Measurements from ENCODE around the gene POR.

Gene POR

DNA sequence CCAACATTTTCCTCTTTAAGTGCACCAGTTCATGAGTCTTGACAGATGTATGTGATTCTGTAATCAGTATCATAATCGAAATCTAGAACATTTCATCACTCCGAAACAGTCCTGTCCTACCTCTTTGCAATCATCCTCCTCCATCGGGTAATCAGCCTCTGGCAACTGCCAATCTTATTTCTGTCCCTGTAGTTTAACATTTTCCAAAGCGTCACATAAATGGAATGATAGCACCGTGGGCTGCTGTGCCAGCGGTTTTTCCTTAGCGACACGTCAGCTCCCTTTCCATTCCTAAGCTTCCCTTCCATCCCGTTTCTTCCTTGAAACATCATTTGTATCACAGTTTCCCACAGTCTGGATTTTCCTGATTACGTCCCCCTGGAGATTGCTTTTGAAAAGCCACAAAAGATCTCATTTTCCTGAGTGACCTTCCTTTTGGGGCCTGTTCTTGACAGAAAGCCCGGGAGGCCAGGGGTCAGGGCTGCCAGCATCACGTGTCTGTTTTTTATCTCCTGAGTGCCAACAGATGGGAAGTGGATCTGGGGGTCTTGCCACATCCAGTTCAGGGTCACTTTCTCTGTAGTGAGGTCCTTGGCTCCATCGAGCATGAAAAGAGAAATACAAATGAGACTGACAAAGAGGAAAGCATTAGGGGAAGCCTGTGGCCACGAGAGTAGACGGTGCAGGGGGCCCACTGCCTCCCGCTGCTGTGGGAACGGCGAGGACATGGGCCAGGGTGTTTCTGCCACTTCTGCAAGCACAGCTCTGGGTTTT is 47.8 kb downstream of the POR start:
- Mint-ChIP-seq H3K36me3 (peaks cover 14% of the 10 kb centered on the region), H3K27me3 (no peaks in the 10 kb centered on the region), H3K4me3 (no peak overlapping the region), H3K4me1 (no peaks in the 10 kb centered on the region), H3K27ac (no peak overlapping the region), H3K9me3 (no peaks in the 10 kb centered on the region)
- no peak for ATAC-seq (ENCODE audit: low read depth)
- no peak for DNase-seq (ENCODE audit: low spot score in 2 of 2)

DNA sequence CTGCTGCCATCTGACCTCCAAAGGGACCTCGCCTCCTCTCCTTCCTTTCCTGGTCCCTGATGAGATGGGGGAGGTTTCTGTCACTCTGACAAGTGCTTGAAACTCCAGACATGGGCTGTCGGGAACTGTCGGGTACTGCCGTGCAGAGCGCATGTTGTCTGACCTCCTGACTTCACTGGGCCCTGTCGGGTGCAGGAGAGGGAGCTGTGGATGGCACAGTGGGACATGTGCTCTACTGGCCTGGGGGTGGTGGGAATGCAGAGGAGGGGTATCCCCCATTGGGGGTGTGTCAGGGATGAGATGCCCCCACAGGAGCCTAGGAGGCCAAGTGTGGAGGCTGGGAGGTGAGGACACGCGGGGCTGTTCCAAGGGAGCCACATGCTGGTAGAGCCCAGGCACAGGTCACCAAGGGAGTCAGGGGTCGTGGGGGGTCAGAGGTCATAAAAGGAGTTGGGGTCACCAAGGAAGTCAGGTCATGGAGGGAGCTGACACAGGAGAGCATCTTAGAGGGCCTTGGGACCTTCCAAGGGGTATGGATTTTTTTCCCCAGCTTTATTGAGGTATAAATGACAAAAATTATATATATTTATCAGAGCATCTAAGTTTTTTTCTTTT is 48.5 kb downstream of the POR start:
- H3K4me3 Mint-ChIP-seq, result no peak overlapping the region
- H3K4me1 Mint-ChIP-seq, result no peaks in the 10 kb centered on the region
- ATAC-seq (ENCODE audit: low read depth) (no peak), DNase-seq (ENCODE audit: low spot score in 2 of 2) (no peak)
- H3K9me3 Mint-ChIP-seq, result no peaks in the 10 kb centered on the region
- H3K36me3 Mint-ChIP-seq, result peaks cover 13% of the 10 kb centered on the region
- H3K27ac Mint-ChIP-seq, result no peak overlapping the region
- H3K27me3 Mint-ChIP-seq, result no peaks in the 10 kb centered on the region

DNA sequence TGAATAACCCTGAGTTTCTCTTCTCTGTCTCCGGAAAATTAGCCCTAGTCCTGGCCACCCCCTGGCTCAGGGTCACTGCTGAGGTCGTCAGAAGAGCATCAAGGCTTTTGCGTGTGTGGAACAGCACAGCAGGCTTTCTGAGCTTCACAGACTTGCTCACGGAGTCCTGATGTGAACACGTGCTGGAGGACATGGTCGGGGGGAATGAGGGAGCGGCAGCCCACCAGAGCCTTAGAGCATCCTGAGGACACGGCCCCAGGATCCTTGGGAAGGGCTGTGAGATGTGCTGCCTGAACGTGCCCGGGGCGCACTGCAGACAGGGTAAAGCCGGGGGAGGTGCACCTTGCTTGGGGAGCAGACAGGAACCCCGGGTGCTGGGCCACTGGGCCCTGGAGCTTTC is 50.7 kb downstream of the POR start:
- DNase-seq (ENCODE audit: low spot score in 2 of 2) (no peak), ATAC-seq (ENCODE audit: low read depth) (no peak)
- Mint-ChIP-seq H3K36me3 (peaks cover 13% of the 10 kb centered on the region), H3K27ac (no peak overlapping the region), H3K4me1 (no peaks in the 10 kb centered on the region), H3K4me3 (no peak overlapping the region), H3K27me3 (no peaks in the 10 kb centered on the region), H3K9me3 (no peaks in the 10 kb centered on the region)

DNA sequence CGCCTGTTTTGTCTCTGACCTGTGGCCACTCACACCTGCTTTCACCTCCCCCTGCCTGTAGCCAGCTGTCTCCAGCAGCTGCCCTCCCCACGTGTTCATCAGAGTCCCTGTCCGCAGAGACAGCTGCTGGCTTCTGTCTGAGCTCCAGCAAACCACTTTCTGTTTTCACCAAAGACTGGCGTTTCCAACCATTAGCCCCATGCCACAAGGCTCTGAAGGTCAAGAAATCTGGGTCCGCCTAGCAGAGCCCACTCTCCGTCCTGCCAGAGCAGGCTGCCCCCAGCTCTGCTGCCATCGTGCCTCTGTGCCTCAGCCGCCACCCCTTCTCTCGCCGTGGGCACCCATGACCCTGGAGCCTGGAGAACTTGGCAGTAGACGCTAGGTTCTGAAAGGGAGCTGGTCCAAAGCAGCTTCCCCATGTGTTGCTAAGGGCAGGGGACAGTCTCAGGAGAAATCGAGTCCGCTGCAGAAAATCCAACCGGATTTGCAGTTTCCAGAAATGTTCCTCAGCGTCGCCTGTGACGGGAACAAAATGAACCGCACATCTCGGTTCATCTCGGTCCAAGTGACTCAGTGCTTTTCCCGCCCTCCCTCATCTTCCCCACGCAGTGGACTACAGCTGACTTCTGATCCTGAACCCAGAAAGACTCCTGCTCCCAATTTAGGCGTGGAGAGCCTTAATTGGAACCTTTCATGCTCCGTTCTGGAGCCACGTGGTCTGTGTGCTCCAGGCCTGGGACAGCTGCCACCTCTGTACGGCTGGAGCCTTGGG is 51.4 kb downstream of the POR start:
- H3K4me1 Mint-ChIP-seq, result no peaks in the 10 kb centered on the region
- no peak overlapping the region for H3K4me3 Mint-ChIP-seq
- H3K36me3 Mint-ChIP-seq, result peaks cover 13% of the 10 kb centered on the region
- ATAC-seq (ENCODE audit: low read depth) (no peak), DNase-seq (ENCODE audit: low spot score in 2 of 2) (no peak)
- no peaks in the 10 kb centered on the region for H3K9me3 Mint-ChIP-seq
- no peak overlapping the region for H3K27ac Mint-ChIP-seq
- no peaks in the 10 kb centered on the region for H3K27me3 Mint-ChIP-seq

DNA sequence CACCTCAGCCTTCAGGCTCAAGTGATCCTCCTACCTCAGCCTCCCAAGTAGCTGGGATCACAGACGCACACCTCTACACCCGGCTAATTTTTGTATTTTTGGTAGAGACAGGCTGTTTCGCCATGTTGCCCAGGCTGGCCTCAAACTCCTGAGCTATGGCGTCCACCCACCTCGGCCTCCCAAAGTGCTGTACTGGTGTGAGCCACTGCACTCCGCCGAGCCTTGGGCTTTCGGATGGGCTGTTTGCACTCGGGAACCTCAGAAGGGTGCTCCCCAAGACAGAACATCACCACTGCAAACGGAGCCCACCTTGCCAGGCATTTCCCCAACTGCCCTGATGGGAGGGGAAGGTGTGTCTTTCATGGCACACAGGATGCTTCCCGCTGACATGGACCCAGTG is 52.1 kb downstream of the POR start:
- Mint-ChIP-seq H3K9me3 (no peaks in the 10 kb centered on the region), H3K27me3 (no peaks in the 10 kb centered on the region), H3K4me3 (no peak overlapping the region), H3K4me1 (no peaks in the 10 kb centered on the region), H3K27ac (no peak overlapping the region), H3K36me3 (peaks cover 17% of the 10 kb centered on the region)
- DNase-seq (ENCODE audit: low spot score in 2 of 2) (no peak), ATAC-seq (ENCODE audit: low read depth) (no peak)

DNA sequence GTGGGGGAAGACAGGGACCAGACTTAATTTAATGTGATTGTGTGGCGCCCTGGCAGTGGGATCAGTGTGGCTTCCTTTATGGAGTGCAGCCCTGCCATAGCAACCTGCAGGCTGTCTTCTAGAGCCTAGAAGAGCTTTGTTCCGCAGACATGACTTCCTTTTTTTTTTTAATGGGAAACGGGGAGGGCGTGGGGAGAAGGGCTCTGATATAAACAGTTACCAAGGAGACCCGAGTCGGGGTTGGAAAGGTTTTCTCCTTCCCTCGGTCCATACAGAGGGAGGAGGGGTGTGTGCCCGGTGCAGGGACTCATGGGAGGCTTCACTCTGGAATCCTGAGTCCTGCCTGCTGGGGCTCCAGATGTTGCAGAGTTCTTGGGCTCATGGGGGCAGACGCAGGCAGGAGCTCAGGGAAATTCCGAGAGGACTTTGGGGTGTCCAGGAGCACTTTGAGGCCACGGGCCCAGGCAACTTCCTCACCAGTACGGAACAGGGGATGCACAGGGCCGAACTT is 52.6 kb downstream of the POR start:
- ATAC-seq (ENCODE audit: low read depth) (no peak), DNase-seq (ENCODE audit: low spot score in 2 of 2) (no peak)
- Mint-ChIP-seq H3K4me1 (no peaks in the 10 kb centered on the region), H3K4me3 (no peak overlapping the region), H3K9me3 (no peaks in the 10 kb centered on the region), H3K27me3 (no peaks in the 10 kb centered on the region), H3K27ac (no peak overlapping the region), H3K36me3 (peaks cover 20% of the 10 kb centered on the region)

DNA sequence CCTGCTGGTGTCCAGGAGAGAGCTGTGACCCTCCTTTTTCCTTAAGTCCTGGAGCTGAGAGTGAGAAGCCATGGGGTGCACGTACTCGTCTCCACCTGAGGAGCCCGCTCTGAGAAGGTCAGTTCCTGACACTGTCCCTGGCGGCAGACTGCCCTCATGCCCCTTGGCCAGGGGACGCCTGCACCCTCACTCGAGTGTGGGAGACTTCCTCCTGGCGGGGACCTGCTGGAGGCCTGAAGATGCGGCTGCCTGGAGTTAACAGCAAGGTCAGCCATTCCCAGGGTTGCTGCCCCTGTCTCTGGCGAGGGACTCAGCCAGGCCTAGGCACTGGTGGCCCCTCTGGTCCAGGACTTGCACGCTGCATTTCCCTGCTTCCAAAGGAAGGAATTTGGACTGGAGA is 53.1 kb downstream of the POR start:
- Mint-ChIP-seq H3K9me3 (no peaks in the 10 kb centered on the region), H3K4me1 (no peaks in the 10 kb centered on the region), H3K36me3 (peaks cover 20% of the 10 kb centered on the region), H3K4me3 (no peak overlapping the region), H3K27ac (no peak overlapping the region), H3K27me3 (no peaks in the 10 kb centered on the region)
- ATAC-seq (ENCODE audit: low read depth), result no peak
- DNase-seq (ENCODE audit: low spot score in 2 of 2), result no peak

DNA sequence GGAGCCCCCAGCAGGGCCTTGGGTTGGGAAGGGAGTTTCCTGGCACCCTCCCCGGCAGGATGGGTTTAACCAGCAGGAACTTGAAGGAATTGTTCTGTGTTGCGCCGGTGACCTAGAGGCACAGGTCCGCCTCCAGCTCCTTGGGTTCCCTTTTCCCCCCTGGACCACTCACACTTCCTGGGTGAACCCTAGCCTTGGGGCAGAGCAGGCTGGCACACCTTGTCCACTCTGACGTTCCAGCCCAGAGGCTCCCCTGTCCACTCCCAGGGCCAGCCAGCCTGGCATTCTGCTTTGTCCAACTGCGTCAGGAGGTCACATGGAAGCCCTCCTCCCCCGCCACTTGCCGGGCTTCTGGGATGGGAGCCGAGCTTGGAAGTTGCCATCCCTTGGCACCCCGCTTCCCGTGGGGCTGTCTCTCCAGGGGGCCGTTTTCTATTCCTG is 53.6 kb downstream of the POR start:
- DNase-seq (ENCODE audit: low spot score in 2 of 2), result no peak
- no peak overlapping the region for H3K4me3 Mint-ChIP-seq
- ATAC-seq (ENCODE audit: low read depth), result no peak
- H3K36me3 Mint-ChIP-seq, result peaks cover 18% of the 10 kb centered on the region
- H3K9me3 Mint-ChIP-seq, result no peaks in the 10 kb centered on the region
- H3K4me1 Mint-ChIP-seq, result no peaks in the 10 kb centered on the region
- no peak overlapping the region for H3K27ac Mint-ChIP-seq
- H3K27me3 Mint-ChIP-seq, result no peaks in the 10 kb centered on the region

DNA sequence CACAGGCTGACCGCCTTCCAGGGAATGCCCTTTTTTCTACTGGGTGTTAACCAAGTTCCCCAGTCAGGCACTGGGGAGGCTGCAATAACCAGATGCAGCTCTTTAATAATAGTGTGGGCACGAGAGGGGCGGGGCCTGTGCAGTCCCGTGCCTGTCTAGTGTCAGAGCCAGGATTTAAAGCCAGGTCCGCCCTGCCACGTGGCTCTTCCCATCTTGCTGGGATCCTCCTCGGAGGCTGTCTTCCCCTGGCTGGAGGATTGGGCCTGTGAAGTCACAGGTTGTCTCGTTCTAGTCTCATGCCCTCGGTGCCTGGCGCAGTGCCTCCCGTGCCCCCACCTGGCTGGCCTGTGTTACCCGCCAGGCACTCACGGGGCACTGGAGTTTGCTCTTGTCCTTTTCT is 54.2 kb downstream of the POR start:
- Mint-ChIP-seq H3K27me3 (no peaks in the 10 kb centered on the region), H3K36me3 (peaks cover 24% of the 10 kb centered on the region), H3K9me3 (no peaks in the 10 kb centered on the region), H3K4me3 (no peak overlapping the region), H3K27ac (no peak overlapping the region), H3K4me1 (no peaks in the 10 kb centered on the region)
- DNase-seq (ENCODE audit: low spot score in 2 of 2) (no peak), ATAC-seq (ENCODE audit: low read depth) (no peak)

DNA sequence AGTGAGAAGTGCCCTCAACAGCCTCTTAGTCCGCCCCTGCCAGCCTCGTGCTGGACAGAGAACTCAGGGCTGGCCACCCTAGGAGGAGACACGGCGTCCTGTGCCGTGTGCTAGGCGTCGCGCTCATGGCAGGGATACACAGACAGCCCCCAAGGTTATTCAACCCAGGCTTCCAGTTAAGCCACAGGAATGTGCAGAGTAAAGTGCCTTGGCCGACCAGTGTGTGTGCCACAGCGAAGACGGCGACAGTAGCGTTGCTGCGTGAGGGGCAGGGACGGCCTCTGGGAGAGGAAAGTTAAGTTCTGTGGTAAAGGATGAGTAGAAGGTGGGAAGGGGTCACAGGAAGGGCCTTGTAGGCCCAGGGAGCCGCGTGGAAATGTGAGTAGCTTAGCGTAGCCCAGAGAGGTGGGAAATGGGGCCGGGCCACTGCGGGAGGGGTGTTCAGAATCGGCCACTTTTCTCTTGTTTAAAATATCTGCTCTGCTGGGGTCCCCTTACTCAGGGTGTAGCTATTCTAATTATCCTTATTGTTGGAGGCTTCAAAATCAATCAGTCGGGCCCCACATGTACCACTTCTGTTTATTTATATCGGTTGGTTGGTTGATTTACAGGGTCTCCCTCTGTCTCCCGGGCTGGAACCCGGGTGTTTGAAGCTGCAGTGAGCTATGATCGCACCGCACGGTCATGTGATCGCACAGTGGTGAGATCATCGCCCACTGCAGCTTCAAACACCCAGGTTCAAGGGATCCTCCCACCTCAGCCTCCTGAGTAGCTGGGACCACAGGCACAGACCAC is 54.9 kb downstream of the POR start:
- no peak for ATAC-seq (ENCODE audit: low read depth)
- Mint-ChIP-seq H3K4me3 (no peak overlapping the region), H3K9me3 (no peaks in the 10 kb centered on the region), H3K27ac (no peak overlapping the region), H3K36me3 (peaks cover 26% of the 10 kb centered on the region), H3K27me3 (no peaks in the 10 kb centered on the region), H3K4me1 (no peaks in the 10 kb centered on the region)
- no peak for DNase-seq (ENCODE audit: low spot score in 2 of 2)

DNA sequence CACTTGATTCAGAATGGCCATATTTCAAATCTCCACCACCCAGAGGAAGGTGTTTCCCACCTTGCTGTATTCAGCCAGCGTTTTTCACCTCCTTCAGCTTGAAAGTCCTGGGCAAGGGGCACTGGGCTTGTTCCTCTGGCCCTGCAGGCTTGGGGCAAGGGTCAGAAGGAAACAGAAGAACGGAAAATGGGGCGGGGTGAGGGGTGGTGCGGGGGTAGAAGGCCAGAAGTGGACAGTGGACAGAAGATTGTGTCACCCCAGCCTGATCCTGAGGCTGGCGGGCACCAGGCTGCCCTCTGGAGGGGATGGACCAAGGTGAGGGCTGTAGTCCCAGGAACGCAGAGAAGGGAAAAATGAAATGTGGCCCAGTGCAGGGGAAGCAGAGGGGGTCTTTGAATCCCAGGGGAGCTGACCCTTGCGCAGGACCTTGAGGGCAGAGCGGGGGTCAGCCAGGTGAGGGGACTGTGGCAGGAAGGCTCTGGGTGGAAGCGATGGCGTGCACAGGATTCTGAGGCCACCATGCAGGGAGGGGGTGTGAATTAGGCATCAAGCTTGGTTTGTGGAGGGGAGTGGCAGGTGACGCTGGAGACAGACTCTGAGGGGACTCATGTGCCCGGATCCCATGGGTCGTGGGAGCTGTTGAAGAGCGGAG is 56.5 kb downstream of the POR start:
- H3K27me3 Mint-ChIP-seq, result no peaks in the 10 kb centered on the region
- ATAC-seq (ENCODE audit: low read depth), result no peak
- no peak overlapping the region for H3K4me3 Mint-ChIP-seq
- peaks cover 22% of the 10 kb centered on the region for H3K36me3 Mint-ChIP-seq
- no peak for DNase-seq (ENCODE audit: low spot score in 2 of 2)
- H3K9me3 Mint-ChIP-seq, result no peaks in the 10 kb centered on the region
- no peaks in the 10 kb centered on the region for H3K4me1 Mint-ChIP-seq
- no peak overlapping the region for H3K27ac Mint-ChIP-seq

DNA sequence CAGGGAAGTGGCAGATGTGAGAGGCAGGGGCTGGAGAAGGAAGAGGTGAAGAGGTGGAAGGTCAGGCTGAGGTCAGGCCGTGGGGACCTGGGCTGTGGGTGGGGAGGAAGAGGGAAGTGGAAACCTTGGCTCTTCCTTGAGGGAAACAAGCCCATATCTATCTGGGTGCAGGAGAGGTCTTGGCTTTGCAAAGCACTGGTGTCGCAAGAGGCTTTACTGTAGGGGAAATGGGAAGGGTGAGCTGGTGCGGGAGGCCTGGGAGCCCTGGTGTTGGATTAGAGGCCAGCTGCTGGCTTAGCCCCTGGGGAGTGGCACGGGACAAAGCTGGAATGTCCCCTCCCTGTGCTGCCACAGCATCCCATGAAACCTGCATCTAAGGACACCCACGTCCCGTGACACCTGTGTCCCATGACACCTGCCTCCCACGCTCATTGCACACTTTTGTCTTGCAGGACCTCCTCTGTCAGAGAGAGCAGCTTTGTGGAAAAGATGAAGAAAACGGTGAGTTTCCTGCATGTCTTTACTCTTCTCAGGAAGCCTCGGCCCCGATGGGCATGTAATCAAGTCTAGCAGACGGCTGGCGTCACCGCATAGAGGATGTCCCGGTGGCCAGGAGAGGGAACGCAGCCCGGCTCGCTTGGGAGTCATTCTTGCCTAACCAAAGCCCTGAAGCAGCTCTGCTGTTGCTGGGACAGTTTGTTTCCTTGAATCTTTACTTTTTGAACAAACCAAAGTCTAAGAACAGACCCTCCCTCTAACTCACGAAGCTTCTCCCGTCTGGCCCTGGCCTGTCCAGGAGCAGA is 57.2 kb downstream of the POR start:
- Mint-ChIP-seq H3K36me3 (peaks cover 22% of the 10 kb centered on the region), H3K4me3 (no peak overlapping the region), H3K27ac (no peak overlapping the region), H3K27me3 (no peaks in the 10 kb centered on the region), H3K4me1 (no peaks in the 10 kb centered on the region), H3K9me3 (no peaks in the 10 kb centered on the region)
- ATAC-seq (ENCODE audit: low read depth) (no peak), DNase-seq (ENCODE audit: low spot score in 2 of 2) (no peak)

DNA sequence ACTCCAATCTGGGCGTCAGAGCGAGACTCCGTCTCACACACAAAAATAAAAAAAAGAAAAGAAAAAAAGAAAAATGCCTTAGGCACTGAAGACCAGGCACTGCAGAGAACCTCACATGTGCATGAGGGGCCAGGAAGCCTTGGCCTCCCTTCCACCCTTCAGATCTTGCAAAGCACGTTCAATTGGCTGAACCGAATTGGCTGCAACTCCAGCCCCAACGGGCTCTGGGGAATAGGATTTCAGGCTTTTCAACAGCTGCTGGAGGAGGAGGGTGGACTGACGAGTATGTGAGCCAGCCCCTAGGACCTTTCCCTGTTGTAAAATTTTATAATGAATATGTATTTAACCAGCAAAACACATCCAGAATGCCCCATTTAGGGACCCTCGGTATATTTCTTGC is 62.8 kb downstream of the POR start:
- no peak overlapping the region for H3K4me3 Mint-ChIP-seq
- no peak overlapping the region for H3K27ac Mint-ChIP-seq
- ATAC-seq (ENCODE audit: low read depth) (no peak), DNase-seq (ENCODE audit: low spot score in 2 of 2) (no peak)
- no peaks in the 10 kb centered on the region for H3K27me3 Mint-ChIP-seq
- no peaks in the 10 kb centered on the region for H3K9me3 Mint-ChIP-seq
- H3K36me3 Mint-ChIP-seq, result peaks cover 18% of the 10 kb centered on the region
- no peaks in the 10 kb centered on the region for H3K4me1 Mint-ChIP-seq

Data from memory B cell (primary cell).